Spleen (tissue), 11 donors: ENCODE data around the gene RITA1. TPM values are rescaled to one million over a fixed set of nuclear protein-coding genes. Genes with fewer than 3 reads are reported as not detected.

Experiments
- DNase-seq: peaks from one replicate; pipeline ENCODE4 v3.0.0-alpha.2; 2020
- H3K27ac ChIP-seq, 8 donors: fragments of 200-600 bp; sonication (generic) in 7 of 8; 1 replicate in 4 of 8; 2 replicates in 4 of 8; pipeline versions ENCODE4 v1.5.0 to v1.8.0; 2016 to 2021; ENCODE audit warnings: inconsistent platforms in 4 of 8, mild to moderate bottlenecking in 4 of 8, moderate library complexity in 1 of 8
- H3K27me3 ChIP-seq, 7 donors: fragments of 200-600 bp; sonication (generic) in 6 of 7; replicated peaks in 1 of 7; 1 replicate in 4 of 7; 2 replicates in 3 of 7; pipeline versions ENCODE4 v1.5.0 to v1.8.0; 2016 to 2021; ENCODE audit warnings: inconsistent platforms in 3 of 7, mild to moderate bottlenecking in 1 of 7
- H3K36me3 ChIP-seq, 6 donors: fragments of 200-600 bp; sonication (generic) in 5 of 6; 1 replicate in 4 of 6; 2 replicates in 2 of 6; pipeline versions ENCODE4 v1.5.0 to v1.8.0; 2016 to 2021; ENCODE audit warnings: inconsistent platforms in 2 of 6
- H3K4me1 ChIP-seq, 6 donors: fragments of 200-600 bp; sonication (generic) in 5 of 6; 1 replicate in 3 of 6; 2 replicates in 3 of 6; pipeline versions ENCODE4 v1.5.0 to v1.8.0; 2016 to 2021; ENCODE audit warnings: inconsistent platforms in 3 of 6
- H3K4me3 ChIP-seq, 8 donors: fragments of 200-600 bp; sonication (generic) in 7 of 8; 1 replicate in 4 of 8; 2 replicates in 4 of 8; pipeline versions ENCODE4 v1.5.0 to v1.8.0; 2016 to 2021; ENCODE audit warnings: inconsistent platforms in 4 of 8, mild to moderate bottlenecking in 4 of 8, moderate library complexity in 2 of 8
- H3K9me3 ChIP-seq, 8 donors: fragments of 200-600 bp; sonication (generic) in 7 of 8; 1 replicate in 4 of 8; 2 replicates in 4 of 8; pipeline versions ENCODE4 v1.5.0 to v1.8.0; 2016 to 2021; ENCODE audit warnings: inconsistent platforms in 4 of 8
- CTCF ChIP-seq, 11 experiments: fragments of 200-600 bp in 7 of 11; fragments of 450-650 bp in 4 of 11; sonication (generic) in 4 of 11; IDR thresholded peaks in 8 of 11; conservative IDR thresholded peaks in 3 of 11; 1 replicate in 7 of 11; 2 replicates in 4 of 11; pipeline versions ENCODE4 v1.4.0 to v1.8.0; 2016 to 2021; ENCODE audit warnings: antibody characterized with exemption in 11 of 11, inconsistent platforms in 4 of 11, mild to moderate bottlenecking in 1 of 11
- POLR2A ChIP-seq, 3 donors: fragments of 450-650 bp; IDR thresholded peaks; one replicate each; pipeline ENCODE4 v1.5.1; 2017; ENCODE audit warnings: antibody characterized with exemption in 3 of 3, mild to moderate bottlenecking in 1 of 3
- POLR2AphosphoS5 ChIP-seq, 3 donors: sonication (generic); formaldehyde crosslinking; IDR thresholded peaks; one replicate each; pipeline ENCODE4 v1.5.1; 2017; ENCODE audit warnings: antibody characterized with exemption in 3 of 3
- WGBS, 5 donors: extraction: QIAGEN DNeasy Blood & Tissue Kit in 3 of 5; methylation state at CpG; one replicate each; pipeline versions ENCODE4 v1.1.5 to v1.1.7; 2013 to 2018; 5-methylcytosine and 5-hydroxymethylcytosine counted together
- intact Hi-C: fragments of 100-400 bp; cut with DNase I; formaldehyde crosslinking; loops from one replicate; pipeline ENCODE4 v1.15.0; 2023; ENCODE audit warnings: low total_unique reads
- polyA plus RNA-seq, 3 donors: library from polyadenylated mRNA; stranded (reverse); fragments of 200-250 nt; gene quantifications; one replicate each; pipeline ENCODE4 v1.2.1, GENCODE V29; 2013
- total RNA-seq, 7 donors: library from RNA; depleted of rRNA in 3 of 7; stranded (reverse); fragments of >200 nt in 3 of 7; fragmentation: NEBNext Ultra II Directional in 4 of 7; extraction: Animal tissue kit (Norgen Biotek cat#: 25700) in 4 of 7; gene quantifications; one replicate each; pipeline versions ENCODE4 v1.1.0 to v1.2.1, GENCODE V29; 2016 to 2021
- donor health status: healthy with polysubstance abuse.
- donor health status: DM: no; HTN: no; CAD: no; lungs with moderate emphysema.
- donor health status: DM: no; HTN: no; CAD: no.
- donor health status: Bipolar disorder and iron deficiency.
- donor health status: healthy.
- donor health status: DM: no; HTN: no; CAD: no.
- donor health status: DM: yes; HTN: yes; CAD: no.

Gene RITA1
- total and polyA plus RNA-seq, 10 donors, result 9.0 to 15.6 (median 12.4) TPM

- Histone ChIP-seq H3K4me1 (peaks cover 42 to 100% (median 86%) of the 10 kb centered on the region in 6 donors), H3K36me3 (peaks cover 0 to 48% (median 11%) of the 10 kb centered on the region in 6 donors), H3K9me3 (no peaks in the 10 kb centered on the region), H3K4me3 (no peak overlapping the region), H3K27me3 (no peaks in the 10 kb centered on the region), H3K27ac (peak overlapping the region in 4 of 8 donors; percentile 77 to 85 (median 78))
- intact Hi-C loops, result no loop called here
- WGBS, 5 donors, result 68 to 89% (median 71%) methylated on average over 13 of the region's 13 CpGs
- TF ChIP-seq POLR2AphosphoS5 (IDR thresholded peaks at IDR 0.05) (no peak), POLR2A (IDR thresholded peaks at IDR 0.05) (no peak), CTCF (IDR thresholded peaks at IDR 0.05 in 8 of 11, conservative IDR thresholded peaks at IDR 0.05 in 3 of 11) (no peak)
- peak; percentile 57 for DNase-seq
Observed at GRCh38 chr12:113226696-113227568, 41.4 kb downstream of the RITA1 start.

- Histone ChIP-seq H3K4me3 (no peak overlapping the region), H3K27me3 (no peaks in the 10 kb centered on the region), H3K9me3 (no peaks in the 10 kb centered on the region), H3K27ac (peak overlapping the region in 7 of 8 donors; percentile 7 to 85 (median 77)), H3K4me1 (peaks cover 41 to 100% (median 86%) of the 10 kb centered on the region in 6 donors), H3K36me3 (peaks cover 0 to 57% (median 16%) of the 10 kb centered on the region in 6 donors)
- intact Hi-C loops, result no loop called here
- DNase-seq, result peak; percentile 34
- TF ChIP-seq POLR2A (IDR thresholded peaks at IDR 0.05) (no peak), POLR2AphosphoS5 (IDR thresholded peaks at IDR 0.05) (no peak), CTCF (IDR thresholded peaks at IDR 0.05 in 8 of 11, conservative IDR thresholded peaks at IDR 0.05 in 3 of 11) (no peak)
- WGBS, 5 donors, result 83 to 89% (median 88%) methylated on average over 3 to 5 of the region's 5 CpGs
Observed at GRCh38 chr12:113227686-113228391, 42.3 kb downstream of the RITA1 start.

- TF ChIP-seq POLR2A (IDR thresholded peaks at IDR 0.05), result no peak
- no peak for TF ChIP-seq CTCF (IDR thresholded peaks at IDR 0.05 in 8 of 11, conservative IDR thresholded peaks at IDR 0.05 in 3 of 11)
- no peak for TF ChIP-seq POLR2AphosphoS5 (IDR thresholded peaks at IDR 0.05)
- Histone ChIP-seq H3K4me3 (no peak overlapping the region), H3K27me3 (no peaks in the 10 kb centered on the region), H3K36me3 (peaks cover 0 to 64% (median 17%) of the 10 kb centered on the region in 6 donors), H3K27ac (peak overlapping the region in 7 of 8 donors; percentile 7 to 85 (median 77)), H3K4me1 (peaks cover 37 to 100% (median 86%) of the 10 kb centered on the region in 6 donors), H3K9me3 (no peaks in the 10 kb centered on the region)
- peak; percentile 14 for DNase-seq
- WGBS, 5 donors, result 63 to 85% (median 74%) methylated on average over 5 of the region's 5 CpGs
- intact Hi-C loops, result no loop called here
Observed at GRCh38 chr12:113228394-113229028, 43.0 kb downstream of the RITA1 start.
